ENCODE data around the gene P2RY6. TPM values are rescaled to one million over a fixed set of nuclear protein-coding genes. Genes with fewer than 3 reads are reported as not detected.

Gene P2RY6
- total RNA-seq, 1 experiment from 2014 or later: not detected

GRCh38 chr11:73227571-73228211 is 44.4 kb upstream of the P2RY6 start:
- H4K20me1 ChIP-seq (ENCODE audit: control insufficient read depth, insufficient read depth, insufficient read length): no peaks in the 10 kb centered on the region
- H3K79me1 ChIP-seq (ENCODE audit: insufficient read depth, low read depth, low read length, poor library complexity, severe bottlenecking): no peaks in the 10 kb centered on the region
- H4K5ac ChIP-seq (ENCODE audit: insufficient read length, low read depth, low read length): no peak overlapping the region
- H3K23ac ChIP-seq (ENCODE audit: insufficient read length, low read depth, low read length): no peak overlapping the region
- no peak overlapping the region for H3K9ac ChIP-seq (ENCODE audit: extremely low read depth, insufficient read length, low read length)
- H3K4ac ChIP-seq (ENCODE audit: low read depth, low read length): no peak overlapping the region
- Mint-ChIP-seq H3K27ac (no peak overlapping the region), H3K36me3 (ENCODE audit: insufficient read depth in 1 of 3, low read depth in 3 of 3) (no peaks in the 10 kb centered on the region), H3K4me3 (no peak overlapping the region), H3K27me3 (ENCODE audit: low read depth) (peaks cover 15% of the 10 kb centered on the region), H3K9me3 (no peaks in the 10 kb centered on the region), H3K4me1 (peaks cover 27 to 29% of the 10 kb centered on the region in 2 experiments)
- H4K91ac ChIP-seq (ENCODE audit: insufficient read length, low read depth, low read length): no peak overlapping the region
- H3K56ac ChIP-seq (ENCODE audit: insufficient read length, low read depth, low read length): no peak overlapping the region
- no peaks in the 10 kb centered on the region for H3K27me3 ChIP-seq (ENCODE audit: insufficient read depth, low read length)
- H2BK5ac ChIP-seq (ENCODE audit: insufficient read length, low read length): no peak overlapping the region
- H3K27ac ChIP-seq (ENCODE audit: insufficient read length, low read depth, low read length): no peak overlapping the region
- peak overlapping the region; percentile 4; the same call in 1 of the 2 replicates for H3K14ac ChIP-seq (ENCODE audit: insufficient read depth, low read length)
- peak overlapping the region; percentile 1 for H3K18ac ChIP-seq (ENCODE audit: insufficient read length, low read depth, low read length)
- no peak overlapping the region for H2BK120ac ChIP-seq (ENCODE audit: low read depth, low read length, poor library complexity, severe bottlenecking)
- no peak overlapping the region for H3T11ph ChIP-seq (ENCODE audit: low read length)
- DNase-seq: peak; percentile 90
- H3K79me2 ChIP-seq (ENCODE audit: insufficient read depth, low read length): no peaks in the 10 kb centered on the region
- no peak overlapping the region for H4K8ac ChIP-seq (replicated peaks; ENCODE audit: insufficient read length, low read depth, low read length)
- H3K9me3 ChIP-seq (ENCODE audit: control insufficient read depth, low read depth, low read length): no peaks in the 10 kb centered on the region
- H3K4me2 ChIP-seq (ENCODE audit: insufficient read depth, insufficient read length, low read length): no peak overlapping the region
- no CpG with 5 or more reads among the region's 12 CpGs for WGBS (ENCODE audit: extremely low coverage, insufficient read length, low lambda C conversion rate)
- no peak overlapping the region for H2BK15ac ChIP-seq (ENCODE audit: low read depth, low read length)
- TF ChIP-seq CTCF (conservative IDR thresholded peaks at IDR 0.05): peak; percentile 56
- peaks cover 13% of the 10 kb centered on the region; the same call in 1 of the 2 replicates for H3K4me1 ChIP-seq (ENCODE audit: insufficient read depth, low read length)
- no peak overlapping the region for H2AK5ac ChIP-seq (ENCODE audit: insufficient read length, low read length)
- H2AFZ ChIP-seq (ENCODE audit: low read length): no peak overlapping the region
- peaks cover 3% of the 10 kb centered on the region for H3K23me2 ChIP-seq (ENCODE audit: insufficient read length, low read depth, low read length, poor library complexity, severe bottlenecking)
- H2BK12ac ChIP-seq (ENCODE audit: insufficient read length, low read depth, low read length): no peak overlapping the region
- H2BK20ac ChIP-seq (ENCODE audit: low read depth, low read length, poor library complexity, severe bottlenecking): no peak overlapping the region

Data from H9 (cell line).